ENCODE measurements around the gene FOXL1. TPM values are rescaled to one million over a fixed set of nuclear protein-coding genes. Genes with fewer than 3 reads are reported as not detected.

Gene FOXL1
- total and polyA plus RNA-seq, 9 of the 15 experiments (the other 6 are each of a cell fraction or from before 2014, with no cell fraction given): not detected

GRCh38 chr16:86568677-86569623 is 9.4 kb upstream of the FOXL1 start (continued):
- TF ChIP-seq PATZ1 (CRISPR knock-in tag; IDR thresholded peaks at IDR 0.05; ENCODE audit: borderline replicate concordance) (no peak), BHLHE40 (IDR thresholded peaks at IDR 0.05; ENCODE audit: low read length) (no peak), PCBP2 (IDR thresholded peaks at IDR 0.05; ENCODE audit: low read depth, low read length, poor library complexity, severe bottlenecking) (no peak)

GRCh38 chr16:86569701-86570447 is 8.5 kb upstream of the FOXL1 start:
- BruUV-seq (replicated peaks): no TSS peak
- CTCF ChIA-PET (ENCODE audit: low intra/inter-chr PET ratio): no interaction called here
- TF ChIP-seq ZNF644 (tag; IDR thresholded peaks at IDR 0.05; ENCODE audit: low read depth): no peak
- TF ChIP-seq CBX2 (IDR thresholded peaks at IDR 0.05; ENCODE audit: insufficient read depth, low read length, poor library complexity, severe bottlenecking): no peak
- no peak for TF ChIP-seq RBM14 (IDR thresholded peaks at IDR 0.05; ENCODE audit: borderline replicate concordance, insufficient read depth, low read depth, low read length)
- TF ChIP-seq ZNF445 (CRISPR knock-in tag; IDR thresholded peaks at IDR 0.05; ENCODE audit: low read depth): no peak
- no peak for TF ChIP-seq KAT7 (CRISPR knock-in tag; IDR thresholded peaks at IDR 0.05; ENCODE audit: borderline replicate concordance)
- TF ChIP-seq CEBPB (tag; IDR thresholded peaks at IDR 0.05): no peak
- no peak for TF ChIP-seq HCFC1 (IDR thresholded peaks at IDR 0.05; ENCODE audit: low read depth, low read length)
- TF ChIP-seq BRF2 (IDR thresholded peaks at IDR 0.05; ENCODE audit: borderline replicate concordance, insufficient read depth, insufficient read length): no peak

More at GRCh38 chr16:86569701-86570447, 8.5 kb upstream of the FOXL1 start:
- FAIRE-seq: no peak
- WGBS (ENCODE audit: insufficient coverage, low coverage, missing lambda C conversion rate): 2% methylated on average over 13 of the region's 13 CpGs
- no peak overlapping the region for H3K4me2 ChIP-seq (ENCODE audit: insufficient read depth, low read length)
- no peak overlapping the region for H2AFZ ChIP-seq (ENCODE audit: low read depth, low read length)
- ATAC-seq: no peak
- H3K79me2 ChIP-seq (ENCODE audit: control insufficient read depth, insufficient read depth, low read length): no peaks in the 10 kb centered on the region
- H3K9me1 ChIP-seq (ENCODE audit: control insufficient read depth, insufficient read depth, low read length): no peaks in the 10 kb centered on the region
- no peak for DNase-seq (ENCODE audit: extremely low read depth in 1 of 4, low spot score in 3 of 4)
- H3K36me3 ChIP-seq (ENCODE audit: control insufficient read depth, insufficient read depth, low read length): no peaks in the 10 kb centered on the region
- no peak overlapping the region for H3K27ac ChIP-seq (ENCODE audit: extremely low read depth, low read depth, low read length)
- no peak overlapping the region for H3K4me3 ChIP-seq
- in situ Hi-C loops (cut with MboI) (loop anchor here (5.0 to 25.0 kb wide), 3 partner anchors 487 to 1067 kb away; no protein-coding TSS in a partner anchor), intact Hi-C loops (cut with micrococcal nuclease) (loop anchor here (10.0 kb wide), 1 partner anchor 625 kb away; no protein-coding TSS in a partner anchor)
- H3K9ac ChIP-seq (ENCODE audit: insufficient read depth in 1 of 2, low read depth in 2 of 2, low read length in 2 of 2): no peak overlapping the region
- H3K27me3 ChIP-seq (ENCODE audit: control insufficient read depth in 2 of 2, insufficient read depth in 2 of 2, low read length in 2 of 2): peaks cover 37 to 60% of the 10 kb centered on the region in 2 experiments
- H4K20me1 ChIP-seq (replicated peaks; ENCODE audit: control insufficient read depth, insufficient read depth, low read length): peaks cover 4% of the 10 kb centered on the region; the same call in 1 of the 2 replicates
- H3K9me3 ChIP-seq (replicated peaks; ENCODE audit: control insufficient read depth, insufficient read depth, low read depth, low read length): no peaks in the 10 kb centered on the region
- H3K4me1 ChIP-seq (replicated peaks in 1 of 2; ENCODE audit: control insufficient read depth in 2 of 2, insufficient read depth in 2 of 2, low read length in 2 of 2): peaks cover 0 to 4% of the 10 kb centered on the region in 2 experiments; a peak in 1 of 5 replicates
- POLR2A ChIA-PET: no interaction called here

All from K562 (cell line).